Activated CD4-positive, alpha-beta memory T cell treated with anti-CD3 and anti-CD28 coated beads, Interleukin-2, amount 10 ng/mL, durations not matched to agents 7 days and 5 days (primary cell): Measurements from ENCODE around the gene TRPV5. TPM values are rescaled to one million over a fixed set of nuclear protein-coding genes. Genes with fewer than 3 reads are reported as not detected.
"Not testable (repeated sequence)": the region's sequence is repeated elsewhere in the genome, so short reads cannot be mapped to it uniquely, and the experiment has no call there.

Experiments
- CTCF ChIA-PET: fragments of 350-600 bp; sonication (Branson Sonifier 250); formaldehyde crosslinking; loops from one replicate; lab custom pipeline; 2021; ENCODE audit warnings: antibody characterized with exemption, inconsistent platforms; lab: Charles Lee
- POLR2A ChIA-PET: fragments of 350-600 bp; sonication (Branson Sonifier 250); formaldehyde crosslinking; loops from one replicate; lab custom pipeline; 2021; ENCODE audit warnings: antibody characterized with exemption; lab: Charles Lee
- DNase-seq: peaks from one replicate; pipeline ENCODE4 v3.0.0-alpha.2; 2020
- H3K27ac Mint-ChIP-seq: one replicate; pipeline ENCODE4 v1.8.0; 2021; ENCODE audit warnings: mild to moderate bottlenecking, mixed read lengths
- H3K27me3 Mint-ChIP-seq: one replicate; pipeline ENCODE4 v1.8.0; 2021; ENCODE audit warnings: mixed read lengths
- H3K36me3 Mint-ChIP-seq: one replicate; pipeline ENCODE4 v1.8.0; 2021; ENCODE audit warnings: low read depth, mixed read lengths
- H3K4me1 Mint-ChIP-seq: one replicate; pipeline ENCODE4 v1.8.0; 2021; ENCODE audit warnings: mixed read lengths
- H3K4me3 Mint-ChIP-seq: one replicate; pipeline ENCODE4 v1.8.0; 2021; ENCODE audit warnings: mild to moderate bottlenecking, mixed read lengths
- H3K9me3 Mint-ChIP-seq: one replicate; pipeline ENCODE4 v1.8.0; 2021; ENCODE audit warnings: mixed read lengths
- total RNA-seq, 2 experiments: library from RNA; stranded (reverse); gene quantifications; one replicate each; pipeline ENCODE4 v1.2.3, GENCODE V29; 2021

Gene TRPV5
- not detected for total RNA-seq

DNA sequence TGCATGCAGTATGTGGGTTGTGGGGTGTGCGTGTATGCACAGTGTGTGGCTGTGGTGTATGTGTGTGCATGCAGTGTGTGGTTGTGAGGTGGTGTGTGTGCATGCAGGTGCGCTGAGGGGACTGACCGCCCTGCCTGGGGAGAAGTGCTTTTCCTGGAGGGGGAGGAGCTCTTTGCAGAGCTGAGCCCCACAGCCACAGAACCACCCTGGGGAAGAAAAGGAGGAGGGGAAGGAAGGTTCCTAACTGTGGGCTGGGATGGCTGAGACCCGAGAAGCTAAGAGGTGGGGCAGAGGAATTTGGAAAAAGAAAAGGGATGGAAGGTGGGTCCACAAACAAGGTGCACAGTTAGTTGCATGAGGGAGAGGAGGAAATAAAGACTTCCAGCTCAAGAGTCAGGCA lies at the start of gene TRPV5:
TRPV5 (minus strand) TSS at position 123 of the 400 bp plus-strand sequence. CDS start 287 bp downstream, outside the sequence.
- H3K27ac Mint-ChIP-seq: no peak within 1 kb of the TSS
- no peaks in the 10 kb centered on the region for H3K9me3 Mint-ChIP-seq
- DNase-seq: no peak
- ChIA-PET POLR2A (no interaction called here), CTCF (no interaction called here)
- no peak within 1 kb of the TSS for H3K4me3 Mint-ChIP-seq
- peaks cover 8% of the 10 kb centered on the region for H3K27me3 Mint-ChIP-seq
- H3K4me1 Mint-ChIP-seq: no peaks in the 10 kb centered on the region
- no peaks in the 10 kb centered on the region for H3K36me3 Mint-ChIP-seq

DNA sequence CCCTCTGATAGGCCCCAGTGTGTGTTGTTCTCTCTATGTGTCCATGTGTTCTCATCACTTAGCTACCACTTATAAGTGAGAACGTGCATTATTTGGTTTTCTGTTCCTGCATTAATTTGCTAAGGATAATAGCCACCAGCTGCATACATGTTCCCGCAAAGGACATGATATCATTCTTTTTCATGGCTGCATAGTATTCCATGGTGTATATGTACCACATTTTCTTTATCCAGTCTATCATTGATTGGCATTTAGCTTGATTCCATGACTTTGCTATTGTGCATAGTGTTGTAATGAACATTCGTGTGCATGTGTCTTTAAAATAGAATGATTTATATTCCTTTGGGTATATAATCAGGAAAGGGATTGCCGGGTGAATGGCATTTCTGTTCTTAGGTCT lies 44.9 kb upstream of the TRPV5 start:
- POLR2A ChIA-PET, H3K27ac Mint-ChIP-seq, H3K9me3 Mint-ChIP-seq, H3K36me3 Mint-ChIP-seq, DNase-seq, H3K4me1 Mint-ChIP-seq, CTCF ChIA-PET, H3K4me3 Mint-ChIP-seq: not testable (repeated sequence)
- peaks cover 32% of the 10 kb centered on the region for H3K27me3 Mint-ChIP-seq

DNA sequence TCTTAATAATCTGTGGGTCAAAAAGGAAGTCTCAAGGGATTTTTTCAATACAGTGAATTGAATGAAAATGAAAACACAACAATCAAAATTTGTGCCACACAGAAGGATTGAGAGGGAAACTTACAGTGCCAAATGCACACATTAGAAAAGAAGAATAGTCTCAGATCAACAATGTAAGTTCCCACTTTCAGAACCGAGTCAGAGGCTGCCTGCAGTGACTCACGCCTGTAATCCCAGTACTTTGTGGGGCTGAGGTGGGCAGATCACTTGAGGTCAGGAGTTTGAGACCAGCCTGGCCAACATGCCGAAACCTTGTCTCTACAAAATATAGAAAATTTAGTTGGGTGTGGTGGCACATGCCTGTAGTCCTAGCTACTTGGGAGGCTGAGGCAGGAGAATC lies 41.1 kb upstream of the TRPV5 start:
- no peaks in the 10 kb centered on the region for H3K4me1 Mint-ChIP-seq
- DNase-seq: no peak
- POLR2A ChIA-PET: no interaction called here

DNA sequence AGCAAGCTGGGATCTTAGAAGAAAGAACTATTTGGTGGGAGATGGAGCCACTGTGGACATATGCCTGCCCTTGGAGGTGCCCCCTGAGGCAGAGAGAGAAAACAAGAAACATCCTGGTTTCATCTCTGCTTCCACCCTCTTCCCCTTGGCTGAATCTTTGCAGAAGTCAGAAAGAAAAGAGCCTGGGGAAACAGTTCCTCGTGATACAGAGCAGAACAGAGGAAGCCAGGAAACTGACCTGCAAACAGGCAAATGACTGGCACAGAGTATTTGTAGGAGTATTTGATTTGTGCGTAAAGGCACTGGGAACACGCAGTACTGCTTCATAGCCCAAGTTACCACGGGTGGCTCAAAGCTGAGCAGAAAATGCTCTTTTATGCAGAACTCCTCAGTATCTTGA lies 35.6 kb upstream of the TRPV5 start:
- Mint-ChIP-seq H3K36me3 (no peaks in the 10 kb centered on the region), H3K9me3 (no peaks in the 10 kb centered on the region), H3K27me3 (peaks cover 15% of the 10 kb centered on the region), H3K4me1 (no peaks in the 10 kb centered on the region), H3K4me3 (no peak overlapping the region), H3K27ac (no peak overlapping the region)
- POLR2A ChIA-PET: no interaction called here
- CTCF ChIA-PET: no interaction called here
- no peak for DNase-seq

More for the DNA sequence above, 41.1 kb upstream of the TRPV5 start:
- no peak overlapping the region for H3K4me3 Mint-ChIP-seq
- no peak overlapping the region for H3K27ac Mint-ChIP-seq
- CTCF ChIA-PET: interaction anchor here (0.7 kb wide), 1 partner anchor 457 kb away, joined by 4 read pairs; no protein-coding TSS in a partner anchor
- no peaks in the 10 kb centered on the region for H3K36me3 Mint-ChIP-seq
- peaks cover 2% of the 10 kb centered on the region for H3K9me3 Mint-ChIP-seq
- peaks cover 13% of the 10 kb centered on the region for H3K27me3 Mint-ChIP-seq

DNA sequence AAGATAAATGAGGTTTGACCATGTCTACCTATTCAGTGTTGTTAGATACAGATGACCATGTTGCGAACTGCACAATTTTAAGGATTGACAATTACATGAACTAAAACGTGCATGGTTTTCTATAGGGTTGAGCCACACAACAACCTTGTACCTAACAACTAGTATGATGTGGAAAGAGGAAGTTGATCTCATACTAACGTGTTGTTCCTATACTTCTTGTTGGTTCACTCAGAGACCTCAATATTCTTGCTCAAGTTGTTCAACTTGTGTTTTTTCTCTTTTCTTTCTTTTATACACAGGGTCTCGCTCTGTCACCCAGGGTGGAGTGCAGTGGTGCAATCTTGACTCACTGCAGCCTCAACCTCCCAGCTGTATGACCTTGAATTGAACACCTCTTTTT lies 34.7 kb upstream of the TRPV5 start:
- H3K27me3 Mint-ChIP-seq: peaks cover 21% of the 10 kb centered on the region
- CTCF ChIA-PET: no interaction called here
- no peaks in the 10 kb centered on the region for H3K36me3 Mint-ChIP-seq
- POLR2A ChIA-PET: interaction anchor here (0.7 kb wide), 1 partner anchor 428 kb away, joined by 3 read pairs; no protein-coding TSS in a partner anchor
- H3K9me3 Mint-ChIP-seq: no peaks in the 10 kb centered on the region
- H3K4me3 Mint-ChIP-seq: no peak overlapping the region
- no peak overlapping the region for H3K27ac Mint-ChIP-seq
- no peaks in the 10 kb centered on the region for H3K4me1 Mint-ChIP-seq
- DNase-seq: no peak

DNA sequence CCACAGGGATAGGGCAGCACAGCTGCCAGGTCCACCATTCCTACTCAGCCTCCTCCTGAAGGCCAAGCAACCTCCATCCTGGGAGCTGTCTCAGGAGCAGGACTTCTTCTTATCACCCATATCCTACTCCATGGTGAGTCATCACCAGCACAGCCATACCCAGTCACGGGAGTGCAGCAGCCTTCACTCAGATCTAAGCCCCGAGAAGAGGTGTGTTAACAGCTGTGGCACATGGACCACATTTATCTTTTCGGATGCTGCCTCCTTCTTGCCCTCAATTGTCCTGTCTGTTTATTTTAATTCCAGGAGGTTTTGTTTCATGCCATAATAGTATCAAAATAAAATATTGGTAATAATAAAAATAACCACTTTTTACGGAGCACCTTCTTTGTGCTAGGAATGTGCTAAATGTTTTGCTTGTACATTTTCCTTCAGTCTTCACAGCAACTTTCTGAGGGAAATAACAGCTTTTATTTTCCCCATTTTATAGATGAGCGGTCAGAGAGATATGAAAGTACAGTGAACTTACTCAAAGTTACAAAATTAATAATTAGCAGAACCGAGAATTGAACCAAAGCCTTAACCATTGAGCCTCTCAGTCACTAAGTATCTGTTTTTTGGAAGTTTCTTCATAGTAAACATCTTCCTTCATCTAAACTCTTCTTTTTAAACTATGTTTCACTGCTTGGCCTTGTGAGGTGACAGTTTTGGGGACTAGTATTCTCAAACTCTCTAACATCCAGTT lies 31.1 kb upstream of the TRPV5 start:
- CTCF ChIA-PET: interaction anchor here (0.8 kb wide), 1 partner anchor 39 kb away, joined by 3 read pairs; no protein-coding TSS in a partner anchor
- DNase-seq: no peak

DNA sequence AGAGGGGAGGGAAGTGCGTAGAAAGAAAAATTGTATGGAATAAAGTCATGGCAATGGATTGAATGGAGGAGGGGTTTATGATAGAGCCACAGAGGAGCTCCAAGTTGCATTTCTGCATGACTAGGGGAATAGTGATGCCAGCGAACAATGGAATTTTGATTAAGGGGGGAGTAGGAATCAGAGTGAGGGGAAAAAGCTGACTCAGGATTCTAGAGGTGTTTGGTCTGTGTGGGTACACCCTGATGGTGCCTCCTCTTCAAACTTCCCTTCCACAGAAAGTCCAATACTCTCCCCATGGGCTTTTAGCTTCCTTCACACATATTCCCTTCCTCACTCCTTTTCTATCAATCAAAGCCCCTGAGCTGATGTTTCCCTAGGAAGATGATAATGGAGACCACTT lies 30.4 kb upstream of the TRPV5 start:
- Mint-ChIP-seq H3K36me3 (no peaks in the 10 kb centered on the region), H3K27me3 (peaks cover 31% of the 10 kb centered on the region), H3K4me1 (no peaks in the 10 kb centered on the region), H3K4me3 (no peak overlapping the region), H3K27ac (no peak overlapping the region), H3K9me3 (no peaks in the 10 kb centered on the region)
- ChIA-PET CTCF (interaction anchor here (0.8 kb wide), 1 partner anchor 40 kb away, joined by 3 read pairs; no protein-coding TSS in a partner anchor), POLR2A (no interaction called here)
- no peak for DNase-seq

More for the DNA sequence above, 31.1 kb upstream of the TRPV5 start:
- no peaks in the 10 kb centered on the region for H3K9me3 Mint-ChIP-seq
- POLR2A ChIA-PET: no interaction called here
- no peaks in the 10 kb centered on the region for H3K4me1 Mint-ChIP-seq
- H3K27me3 Mint-ChIP-seq: peaks cover 26% of the 10 kb centered on the region
- no peak overlapping the region for H3K27ac Mint-ChIP-seq
- no peak overlapping the region for H3K4me3 Mint-ChIP-seq
- no peaks in the 10 kb centered on the region for H3K36me3 Mint-ChIP-seq

DNA sequence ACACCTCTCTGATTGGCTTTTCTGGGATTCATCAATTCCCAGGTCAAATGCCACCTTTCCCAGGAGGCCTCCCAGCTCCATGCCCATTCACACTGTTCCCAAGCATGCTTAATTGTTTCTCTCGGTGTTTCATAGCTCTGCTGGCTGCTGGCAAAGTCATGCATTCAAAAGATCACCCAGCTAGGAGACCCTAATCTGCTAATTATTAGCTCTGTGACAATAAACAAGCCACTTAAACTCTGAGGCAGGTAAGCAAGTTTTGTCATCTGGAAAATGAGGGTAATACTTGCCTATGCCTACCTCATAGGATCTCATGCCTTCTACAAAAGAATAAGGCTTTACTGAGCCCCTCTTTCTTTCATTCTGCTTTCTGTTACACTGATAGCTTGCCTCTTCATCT lies 29.4 kb upstream of the TRPV5 start:
- DNase-seq: no peak
- no peaks in the 10 kb centered on the region for H3K4me1 Mint-ChIP-seq
- ChIA-PET CTCF (interaction anchor here (0.6 kb wide), 1 partner anchor 9 kb away, joined by 4 read pairs; no protein-coding TSS in a partner anchor), POLR2A (no interaction called here)
- peaks cover 30% of the 10 kb centered on the region for H3K27me3 Mint-ChIP-seq
- no peak overlapping the region for H3K27ac Mint-ChIP-seq
- no peaks in the 10 kb centered on the region for H3K36me3 Mint-ChIP-seq
- H3K9me3 Mint-ChIP-seq: no peaks in the 10 kb centered on the region
- no peak overlapping the region for H3K4me3 Mint-ChIP-seq

DNA sequence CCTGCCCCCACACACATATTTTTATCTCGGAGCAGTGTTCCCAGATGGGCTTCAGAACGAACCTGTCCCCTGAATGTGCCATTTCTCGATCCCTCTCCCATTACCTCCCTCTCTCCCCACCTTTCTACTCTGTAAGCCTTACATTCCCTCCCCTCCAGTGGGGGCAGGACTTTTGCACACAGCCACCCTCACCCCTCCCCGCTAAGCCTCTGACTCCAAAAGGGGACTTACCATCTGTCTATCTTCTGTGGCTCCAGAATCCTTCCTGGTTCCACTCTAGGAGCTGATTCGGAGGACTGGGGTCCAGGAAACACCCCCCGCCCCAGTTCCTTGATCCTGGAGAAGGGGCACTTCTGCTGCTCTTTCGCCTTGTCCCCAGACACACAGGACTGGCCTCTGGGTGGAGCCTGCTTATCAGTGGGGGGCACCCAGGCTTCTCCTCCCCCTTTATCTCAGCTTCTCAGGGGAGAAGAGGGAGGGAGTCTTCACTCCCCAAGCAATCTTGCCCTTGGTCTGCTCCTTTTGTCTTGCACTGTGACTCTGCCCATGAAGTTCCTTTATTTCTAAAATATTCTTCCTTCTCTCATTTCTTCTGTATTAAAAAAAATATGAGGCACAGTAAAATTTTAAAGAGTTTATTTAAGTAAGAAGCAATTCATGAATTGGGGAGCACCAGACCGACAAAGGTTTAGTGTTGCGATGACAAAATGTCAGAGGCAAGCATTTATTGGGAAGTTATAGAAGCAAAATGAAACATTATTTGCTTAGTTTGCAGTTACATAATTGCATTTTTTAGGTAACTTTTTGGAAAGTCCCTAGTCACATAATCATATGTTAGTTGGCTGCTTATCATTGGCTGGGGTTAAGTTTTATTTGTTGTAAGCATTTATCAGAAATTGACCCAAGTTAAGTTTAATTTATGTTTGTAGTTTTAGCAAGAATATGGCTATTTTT lies 28.7 kb upstream of the TRPV5 start, which contains the start of gene KEL:
KEL (minus strand) TSS at position 391 of the 954 bp plus-strand sequence; CDS start at position 234, 157 bp downstream.
- ChIA-PET CTCF (no interaction called here), POLR2A (no interaction called here)
- Mint-ChIP-seq H3K4me3 (no peak within 1 kb of the TSS), H3K9me3 (no peaks in the 10 kb centered on the region), H3K36me3 (no peaks in the 10 kb centered on the region), H3K27me3 (peaks cover 30% of the 10 kb centered on the region), H3K4me1 (no peaks in the 10 kb centered on the region), H3K27ac (no peak within 1 kb of the TSS)
- no peak for DNase-seq

DNA sequence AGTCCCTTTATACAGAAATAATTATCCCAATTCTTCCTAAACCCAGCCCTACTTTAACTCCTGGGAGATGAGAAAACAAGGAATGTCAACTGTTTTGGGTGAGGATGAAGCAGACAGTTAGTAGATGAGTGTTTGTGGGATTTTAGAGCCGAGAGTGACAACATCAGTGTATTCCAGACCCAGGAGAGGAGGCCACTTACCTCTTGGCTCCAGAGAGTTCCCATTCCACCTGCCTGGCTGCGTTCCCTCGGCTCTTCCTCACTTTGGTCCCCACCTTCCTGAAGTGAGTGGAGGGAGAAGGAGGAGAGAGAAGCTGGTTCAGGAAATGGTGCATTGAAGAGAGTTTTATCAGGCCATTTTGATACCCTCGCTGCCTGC lies 28.0 kb upstream of the TRPV5 start:
- Mint-ChIP-seq H3K4me1 (peaks cover 4% of the 10 kb centered on the region), H3K27me3 (peaks cover 33% of the 10 kb centered on the region), H3K4me3 (no peak overlapping the region), H3K9me3 (no peaks in the 10 kb centered on the region), H3K27ac (no peak overlapping the region), H3K36me3 (no peaks in the 10 kb centered on the region)
- ChIA-PET POLR2A (no interaction called here), CTCF (no interaction called here)
- no peak for DNase-seq

DNA sequence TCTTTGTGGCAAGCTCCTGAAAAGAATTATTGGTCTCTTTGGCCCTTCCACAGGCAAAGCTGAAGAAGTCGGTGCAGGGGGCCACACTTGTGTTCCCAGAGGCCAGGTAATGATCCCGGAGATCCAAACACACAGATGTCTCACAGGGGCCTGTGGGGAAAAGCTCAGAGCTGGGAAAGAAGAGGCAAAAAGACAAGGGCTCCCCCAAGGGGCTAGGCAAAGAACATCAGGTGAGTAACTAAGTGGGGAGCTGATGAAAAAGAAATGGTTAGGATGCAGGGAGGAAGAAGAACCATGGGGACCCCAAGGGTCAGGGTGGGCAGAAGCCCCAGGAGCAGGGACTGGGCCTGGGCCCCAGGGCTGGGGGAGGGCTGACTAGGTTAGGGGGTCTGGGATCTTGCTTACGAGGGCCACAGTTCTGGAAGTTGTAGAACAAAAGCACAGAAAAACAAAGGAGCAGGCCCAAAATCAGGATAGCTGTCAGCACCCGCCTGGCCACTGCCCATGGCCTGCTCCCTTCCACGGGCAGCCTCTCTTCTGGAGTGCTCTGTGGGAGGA lies 27.5 kb upstream of the TRPV5 start:
- Mint-ChIP-seq H3K4me1 (peaks cover 4% of the 10 kb centered on the region), H3K9me3 (peaks cover 2% of the 10 kb centered on the region), H3K4me3 (no peak overlapping the region), H3K27me3 (peaks cover 37% of the 10 kb centered on the region), H3K27ac (no peak overlapping the region), H3K36me3 (no peaks in the 10 kb centered on the region)
- ChIA-PET POLR2A (no interaction called here), CTCF (interaction anchor here (1.5 kb wide), 1 partner anchor 80 kb away, joined by 4 read pairs; no protein-coding TSS in a partner anchor)
- no peak for DNase-seq

DNA sequence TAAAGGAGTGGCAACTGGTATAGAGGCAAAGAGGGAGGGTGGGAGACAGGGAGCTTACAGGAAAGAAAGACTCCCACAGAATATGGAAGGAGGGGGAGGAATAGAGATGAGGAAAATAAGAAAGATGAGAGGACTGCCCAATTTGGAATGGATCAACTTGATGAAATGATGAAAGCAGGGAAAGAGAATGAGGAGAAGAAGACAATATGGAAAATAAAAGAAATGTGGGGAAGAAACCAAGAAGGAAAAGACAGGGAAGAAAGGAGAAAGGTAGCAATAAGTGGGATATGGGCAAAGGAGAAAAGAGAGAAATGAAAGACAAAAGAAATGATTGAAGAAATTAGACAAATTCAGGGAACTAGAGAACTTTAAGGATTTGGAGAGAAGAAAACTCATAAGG lies 25.7 kb upstream of the TRPV5 start:
- POLR2A ChIA-PET: no interaction called here
- Mint-ChIP-seq H3K9me3 (peaks cover 10% of the 10 kb centered on the region), H3K27me3 (peaks cover 37% of the 10 kb centered on the region), H3K4me1 (peaks cover 4% of the 10 kb centered on the region), H3K27ac (no peak overlapping the region), H3K4me3 (no peak overlapping the region), H3K36me3 (peaks cover 2% of the 10 kb centered on the region)
- DNase-seq: no peak
- CTCF ChIA-PET: no interaction called here

DNA sequence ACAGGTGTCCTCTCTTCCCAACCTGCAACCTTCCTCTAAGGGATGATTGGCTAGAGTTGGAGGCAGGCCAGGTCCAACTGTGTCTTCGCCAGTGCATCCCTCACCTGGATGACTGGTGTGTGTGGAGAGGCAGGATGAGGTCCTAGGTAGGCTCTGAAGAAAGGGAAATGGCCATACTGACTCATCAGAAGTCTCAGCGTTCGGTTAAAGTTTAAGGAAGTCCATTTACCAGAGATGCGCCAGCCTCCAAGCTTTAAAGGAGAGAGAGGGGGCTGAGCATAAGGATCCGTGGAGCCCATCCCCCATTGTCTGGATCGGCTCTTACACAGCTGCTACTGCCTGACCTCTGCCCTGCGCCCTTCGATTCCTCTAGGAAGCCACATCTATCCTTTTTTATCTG lies 24.2 kb upstream of the TRPV5 start:
- CTCF ChIA-PET: no interaction called here
- POLR2A ChIA-PET: no interaction called here
- Mint-ChIP-seq H3K4me3 (no peak overlapping the region), H3K27ac (no peak overlapping the region), H3K4me1 (peaks cover 4% of the 10 kb centered on the region), H3K27me3 (peaks cover 37% of the 10 kb centered on the region), H3K9me3 (peaks cover 13% of the 10 kb centered on the region), H3K36me3 (peaks cover 2% of the 10 kb centered on the region)
- no peak for DNase-seq
